Ureter (tissue), 1 donor: ENCODE measurements around the gene SLC25A25. TPM values are rescaled to one million over a fixed set of nuclear protein-coding genes. Genes with fewer than 3 reads are reported as not detected.

ENCODE experiments used
- DNase-seq: peaks from one replicate; pipeline ENCODE4 v3.0.0-alpha.2; 2020; ENCODE audit warnings: low spot score
- total RNA-seq: library from RNA; stranded (reverse); gene quantifications from one replicate; pipeline ENCODE4 v1.2.4, GENCODE V29; 2023
- donor health status: DM: yes; HTN: yes; CAD: no.

The SLC25A25 gene
- total RNA-seq, 1 donor from 2014 or later, result 21.7 TPM

DNA sequence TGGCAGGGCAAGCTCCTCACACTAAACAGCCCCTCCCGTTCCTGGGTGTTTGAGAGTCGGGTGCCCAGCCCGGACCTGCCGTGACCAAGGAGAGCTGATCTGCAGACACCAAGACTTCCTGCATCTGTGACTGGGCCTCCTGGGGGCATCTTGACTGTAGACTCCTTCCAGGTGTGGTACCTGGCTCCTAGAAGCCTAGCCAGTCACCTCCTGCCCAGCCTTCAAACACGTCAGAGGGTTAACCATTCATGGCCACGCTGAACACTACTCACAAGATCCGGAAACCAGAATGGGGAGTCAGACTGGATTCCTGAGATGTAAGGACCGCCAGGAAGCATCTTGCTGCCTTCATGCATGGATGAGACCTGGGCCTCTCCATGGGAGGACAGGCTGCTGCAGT is 77.5 kb downstream of the SLC25A25 start:
- peak; percentile 77 for DNase-seq

DNA sequence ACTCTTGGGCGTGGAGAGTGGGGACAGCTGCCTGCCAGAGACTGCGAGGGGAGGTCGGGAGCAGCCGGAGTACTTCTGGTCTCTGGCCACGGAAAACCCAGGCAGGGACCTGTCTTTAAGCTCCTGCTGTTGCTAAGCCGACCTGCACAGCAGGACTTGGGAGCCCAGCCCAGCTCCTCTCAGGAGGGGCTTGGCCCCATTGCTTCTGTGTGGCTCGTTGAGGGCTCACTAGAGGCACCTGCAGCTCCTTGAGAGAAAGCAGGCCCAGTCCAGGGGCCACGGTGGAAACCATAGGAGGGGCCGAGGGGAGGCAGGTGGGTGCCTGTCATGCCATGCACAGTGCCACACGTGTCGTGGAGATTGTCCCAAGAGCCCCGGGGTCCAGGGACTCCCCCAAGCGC is 77.9 kb downstream of the SLC25A25 start:
- DNase-seq, result no peak

DNA sequence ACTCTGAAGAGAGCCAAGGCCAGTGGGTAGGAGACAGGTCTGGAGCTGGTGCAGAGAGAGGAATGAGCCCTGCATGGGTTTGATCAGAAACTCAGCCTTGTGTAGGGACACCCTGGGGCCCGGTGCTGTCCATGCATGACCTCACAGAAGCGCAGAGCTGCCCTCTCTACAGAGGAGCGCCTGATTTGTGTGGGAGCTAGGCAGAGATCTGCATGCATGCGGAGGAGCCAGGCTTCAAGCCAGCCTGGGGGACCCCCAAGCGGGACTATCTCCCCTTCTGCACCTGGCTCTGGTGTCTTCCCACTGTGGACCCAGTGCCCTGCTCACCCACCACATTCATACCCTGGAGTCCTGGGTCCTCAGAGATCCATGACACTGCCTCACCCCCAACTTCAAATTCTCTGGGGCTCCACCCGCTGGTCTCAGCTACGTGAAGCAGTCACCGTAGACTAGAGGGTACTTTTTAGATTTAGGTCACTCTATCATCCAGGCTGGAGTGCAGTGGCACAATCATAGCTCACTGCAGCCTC is 78.6 kb downstream of the SLC25A25 start:
- no peak for DNase-seq

GRCh38 chr9:128148509-128149000 is 80.5 kb downstream of the SLC25A25 start:
- DNase-seq, result no peak

DNA sequence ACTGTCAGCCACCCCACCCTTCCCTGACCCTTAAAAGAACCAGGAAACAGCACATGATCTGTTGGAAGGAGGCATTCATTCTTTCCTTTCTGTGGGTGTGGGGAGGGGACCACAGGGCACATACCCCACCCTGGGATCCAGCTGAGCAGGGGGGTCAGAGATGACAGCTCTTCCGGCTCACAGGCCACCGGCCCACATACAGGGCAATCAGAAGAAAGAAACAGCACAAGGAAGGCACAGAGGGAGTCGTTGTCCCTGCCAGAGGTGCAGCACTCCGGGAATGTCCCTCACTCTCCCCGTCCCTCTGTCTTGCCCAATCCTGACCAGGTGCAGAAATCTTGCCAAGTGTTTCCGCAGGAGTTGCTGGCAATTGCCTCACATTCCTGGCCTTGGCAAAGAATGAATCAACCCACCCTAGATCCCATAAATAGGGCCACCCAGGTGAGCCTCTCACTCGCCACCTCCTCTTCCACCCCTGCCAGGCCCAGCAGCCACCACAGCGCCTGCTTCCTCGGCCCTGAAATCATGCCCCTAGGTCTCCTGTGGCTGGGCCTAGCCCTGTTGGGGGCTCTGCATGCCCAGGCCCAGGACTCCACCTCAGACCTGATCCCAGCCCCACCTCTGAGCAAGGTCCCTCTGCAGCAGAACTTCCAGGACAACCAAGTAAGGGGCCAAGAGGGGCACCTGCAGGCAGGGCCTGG is 81.1 kb downstream of the SLC25A25 start, which contains the start of gene LCN2:
Gene LCN2, plus strand, starts transcription at position 453 of the 701 bp plus-strand sequence. Its CDS starts 73 bp downstream, at position 526.
- DNase-seq, result no peak

- no peak for DNase-seq
These were observed 82.0 kb downstream of the SLC25A25 start for GRCh38 chr9:128149951-128150593.

DNA sequence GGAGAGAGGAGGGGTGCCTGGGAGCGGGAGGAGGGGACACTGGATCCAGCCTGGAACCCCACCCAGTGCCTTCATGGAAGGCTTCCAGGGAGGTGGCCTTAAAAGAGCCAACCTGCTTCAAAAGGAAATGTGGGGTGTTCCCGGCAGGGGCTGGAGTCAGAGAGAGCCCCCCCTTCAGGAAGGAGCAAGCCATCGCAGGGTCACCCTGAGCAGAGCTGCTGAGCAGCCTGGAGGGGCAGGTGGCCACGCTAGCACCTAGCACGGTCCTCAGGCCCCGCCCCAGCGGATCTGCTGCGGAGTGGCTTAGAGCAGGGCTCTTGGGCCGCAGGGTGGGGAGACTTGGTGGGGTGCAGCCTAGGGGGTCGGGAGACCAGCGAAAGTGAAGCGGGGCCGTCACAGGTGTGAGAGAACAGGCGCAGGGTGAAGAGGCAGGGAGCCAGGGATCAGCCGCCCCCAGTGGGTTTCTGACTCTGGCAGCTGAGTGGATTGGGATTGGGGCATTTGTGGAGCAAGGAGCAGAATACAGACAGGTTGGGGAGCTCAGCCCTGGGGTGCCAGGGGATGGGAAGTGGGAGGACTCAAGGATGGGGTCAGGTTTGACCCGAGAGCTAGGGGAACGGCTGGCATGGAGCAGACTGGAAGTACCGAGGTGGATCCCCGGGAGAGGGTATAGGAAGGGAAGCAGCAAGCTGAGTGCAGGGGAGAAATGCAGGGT is 82.7 kb downstream of the SLC25A25 start:
- DNase-seq, result no peak

GRCh38 chr9:128151309-128152132 is 83.5 kb downstream of the SLC25A25 start:
- no peak for DNase-seq

DNA sequence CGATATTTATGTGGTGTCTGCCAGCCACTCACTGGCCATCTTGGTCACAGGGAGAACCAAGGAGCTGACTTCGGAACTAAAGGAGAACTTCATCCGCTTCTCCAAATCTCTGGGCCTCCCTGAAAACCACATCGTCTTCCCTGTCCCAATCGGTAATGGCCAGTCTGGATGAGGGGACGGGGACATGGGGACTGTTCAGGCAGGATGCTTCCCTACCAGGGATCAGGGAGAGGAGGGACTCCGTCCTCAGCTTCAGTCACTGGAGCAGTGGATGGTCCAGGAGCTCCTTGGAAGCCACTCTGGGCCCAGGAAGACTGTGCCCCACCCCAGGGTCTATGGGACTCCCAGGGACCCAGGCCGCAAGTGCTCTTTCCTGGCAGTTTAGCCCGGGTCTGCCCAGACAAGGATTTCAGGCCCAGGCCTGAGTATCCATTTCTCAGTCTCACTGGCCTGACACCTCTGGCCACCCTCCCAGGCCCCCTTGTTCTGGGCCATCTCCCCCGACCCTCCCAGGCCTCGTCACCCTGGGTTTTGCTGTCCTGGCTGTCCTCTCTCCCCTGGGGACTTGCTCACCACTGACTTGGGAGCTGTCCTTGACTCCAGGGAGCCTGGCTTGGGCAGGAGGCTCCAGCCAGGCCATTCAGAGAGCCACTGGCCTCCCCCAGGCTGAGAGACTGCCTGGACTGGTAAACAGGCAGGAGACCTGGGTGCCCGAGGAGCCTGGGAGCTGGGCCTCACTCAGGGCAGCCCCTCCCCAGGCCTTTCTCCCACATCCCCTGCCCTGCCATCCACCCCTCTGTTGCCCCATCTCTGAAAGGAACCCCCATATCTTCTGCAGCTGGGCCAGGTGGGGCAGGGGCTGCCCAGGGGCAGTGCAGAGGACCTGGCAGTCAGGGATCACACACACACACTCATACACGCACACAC is 84.4 kb downstream of the SLC25A25 start:
- DNase-seq, result no peak

DNA sequence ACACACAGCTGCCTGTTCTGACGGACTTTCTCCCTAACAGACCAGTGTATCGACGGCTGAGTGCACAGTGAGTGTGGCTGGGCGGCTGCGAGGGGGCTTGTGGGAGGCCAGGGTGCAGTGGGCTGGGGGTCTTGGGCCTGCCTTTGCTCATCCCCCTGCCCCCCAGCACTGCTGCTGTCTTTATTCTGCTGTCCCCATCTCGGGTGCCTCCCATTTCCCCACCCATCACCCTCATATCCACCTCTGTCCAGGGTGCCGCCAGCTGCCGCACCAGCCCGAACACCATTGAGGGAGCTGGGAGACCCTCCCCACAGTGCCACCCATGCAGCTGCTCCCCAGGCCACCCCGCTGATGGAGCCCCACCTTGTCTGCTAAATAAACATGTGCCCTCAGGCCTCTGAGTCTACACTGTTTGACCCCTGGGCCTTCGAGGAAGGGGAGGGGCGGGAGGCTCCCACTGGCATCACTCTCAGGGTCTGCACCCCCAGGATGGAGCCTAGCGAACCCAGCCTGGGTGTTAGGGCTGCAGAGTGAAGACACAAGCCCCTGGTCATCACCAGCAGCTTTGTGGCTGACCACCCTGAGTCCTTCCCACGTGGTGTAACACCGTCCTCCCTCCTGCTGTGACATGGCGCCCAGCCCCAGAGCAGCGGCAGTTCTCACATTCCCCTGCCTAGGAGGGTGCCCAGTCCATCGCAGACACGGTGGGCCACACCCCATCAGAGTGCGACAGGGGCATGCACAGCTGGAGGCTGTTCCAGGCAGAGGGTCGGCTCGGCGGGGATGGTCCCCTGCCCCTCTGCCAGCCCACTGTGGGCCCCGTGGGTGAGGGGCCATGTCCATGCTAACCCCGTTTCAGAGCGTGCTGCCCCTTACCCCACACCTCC is 85.3 kb downstream of the SLC25A25 start:
- no peak for DNase-seq

DNA sequence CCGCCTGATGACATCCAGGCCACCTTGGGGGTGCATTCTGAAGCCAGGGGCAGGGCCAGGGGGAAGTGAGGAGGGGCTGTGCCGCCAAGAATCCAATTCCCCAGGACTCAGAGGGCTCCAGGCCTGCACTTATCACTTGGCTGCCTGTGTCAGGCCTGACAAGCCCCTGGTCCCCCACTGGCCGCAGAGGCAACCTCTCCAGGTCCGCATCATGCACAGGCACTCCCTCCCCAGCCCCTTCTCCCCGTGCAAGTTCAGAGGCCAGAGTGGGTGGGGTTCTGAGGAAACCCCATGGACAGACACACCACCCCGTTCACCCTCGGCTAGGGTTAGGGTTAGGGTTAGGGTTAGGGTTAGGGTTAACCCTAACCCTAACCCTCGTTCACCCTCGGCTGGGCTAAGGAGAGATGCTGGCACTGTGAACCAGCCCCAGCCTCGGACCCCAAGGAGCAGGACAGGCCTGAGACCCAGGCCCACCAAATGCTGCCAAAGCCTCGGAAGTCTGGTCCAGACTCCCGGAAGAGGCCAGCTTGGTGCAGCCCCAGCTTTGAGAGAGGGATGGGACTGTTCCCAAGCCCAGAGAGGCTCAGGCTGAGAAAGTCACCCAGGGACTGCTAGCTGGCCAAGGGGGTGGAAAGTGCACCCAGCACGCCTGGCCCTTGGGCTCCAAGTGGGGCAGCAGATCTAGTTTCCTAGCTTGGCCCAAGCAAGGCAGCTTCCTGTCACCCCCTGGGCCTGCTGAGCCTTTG is 86.1 kb downstream of the SLC25A25 start:
- no peak for DNase-seq

GRCh38 chr9:128155736-128156500 is 87.9 kb downstream of the SLC25A25 start:
- DNase-seq, result no peak

Other genes with a start within 250 kb of the SLC25A25 start
- 83.6 TPM for gene ENG, start 213.6 kb upstream of the SLC25A25 start, total RNA-seq
- 48.6 TPM for gene AK1, start 190.6 kb upstream of the SLC25A25 start, total RNA-seq
- 48.9 TPM for gene ST6GALNAC6, start 168.6 kb upstream of the SLC25A25 start, total RNA-seq
- 25.8 TPM for gene ST6GALNAC4, start 151.2 kb upstream of the SLC25A25 start, total RNA-seq
- gene PIP5KL1, start 137.5 kb upstream of the SLC25A25 start, total RNA-seq, result 3.3 TPM
- 41.1 TPM for gene DPM2, start 130.4 kb upstream of the SLC25A25 start, total RNA-seq
- gene EEIG1, start 87.2 kb upstream of the SLC25A25 start, total RNA-seq, result 99.6 TPM
- 6.9 TPM for gene NAIF1, start 912 bp upstream of the SLC25A25 start, total RNA-seq
- 87.8 TPM for gene PTGES2, start 59.5 kb downstream of the SLC25A25 start, total RNA-seq
- 143 TPM for gene LCN2, start 81.2 kb downstream of the SLC25A25 start, total RNA-seq
- gene BBLN, start 92.0 kb downstream of the SLC25A25 start, total RNA-seq, result 179 TPM
- gene CIZ1, start 123.3 kb downstream of the SLC25A25 start, total RNA-seq, result 134 TPM
- gene DNM1, start 135.1 kb downstream of the SLC25A25 start, total RNA-seq, result 31.4 TPM
- gene GOLGA2, start 207.8 kb downstream of the SLC25A25 start, total RNA-seq, result 125 TPM
- 21.9 TPM for gene SWI5, start 208.0 kb downstream of the SLC25A25 start, total RNA-seq